ENCODE measurements around the gene ARHGEF7. TPM values are rescaled to one million over a fixed set of nuclear protein-coding genes. Genes with fewer than 3 reads are reported as not detected.

ARHGEF7 gene
- total and polyA plus RNA-seq, 2 experiments from 2014 or later = 30.1 to 46.8 TPM

- peak overlapping the region; percentile 100 for H3K27ac ChIP-seq
- peak overlapping the region; percentile 89 for H3K4me2 ChIP-seq
- peaks cover 14% of the 10 kb centered on the region for H4K20me1 ChIP-seq (ENCODE audit: insufficient read depth, poor library complexity, severe bottlenecking)
- H3K9me2 ChIP-seq (replicated peaks; ENCODE audit: insufficient read depth) = no peaks in the 10 kb centered on the region
- H3K4me1 ChIP-seq (ENCODE audit: insufficient read depth) = peaks cover 13% of the 10 kb centered on the region
- peaks cover 45% of the 10 kb centered on the region for H3K79me2 ChIP-seq
- peaks cover 10% of the 10 kb centered on the region for H3K27me3 ChIP-seq
- H3K4me3 ChIP-seq = peak overlapping the region; percentile 95
- WGBS (ENCODE audit: low lambda C conversion rate, missing lambda C conversion rate) = 2% methylated on average over 57 of the region's 84 CpGs
- no peaks in the 10 kb centered on the region for H3K36me3 ChIP-seq (replicated peaks; ENCODE audit: insufficient read depth, low read depth)
- TF ChIP-seq EZH2 (IDR thresholded peaks at IDR 0.05; ENCODE audit: borderline replicate concordance) (no peak), CTCF (IDR thresholded peaks at IDR 0.05; ENCODE audit: poor library complexity) (peak; percentile 22)
- peak; percentile 96 for DNase-seq (ENCODE audit: low spot score)
- H2AFZ ChIP-seq = peak overlapping the region; percentile 73
- H3K9me3 ChIP-seq (ENCODE audit: low read depth) = no peaks in the 10 kb centered on the region
These were observed 38.3 kb downstream of the ARHGEF7 start for GRCh38 chr13:111153279-111153976.

GRCh38 chr13:111153977-111154332, 38.8 kb downstream of the ARHGEF7 start:
- WGBS (ENCODE audit: low lambda C conversion rate, missing lambda C conversion rate) = 1% methylated on average over 15 of the region's 31 CpGs

GRCh38 chr13:111156421-111156820, 41.3 kb downstream of the ARHGEF7 start:
- TF ChIP-seq EZH2phosphoT487 (IDR thresholded peaks at IDR 0.05; ENCODE audit: low read depth, severe bottlenecking, unreplicated experiment) (no peak), EZH2 (IDR thresholded peaks at IDR 0.05; ENCODE audit: borderline replicate concordance) (no peak), CTCF (IDR thresholded peaks at IDR 0.05; ENCODE audit: poor library complexity) (no peak)
- WGBS (ENCODE audit: low lambda C conversion rate, missing lambda C conversion rate) = 96% methylated on average over 1 of the region's 1 CpG
- H4K20me1 ChIP-seq (ENCODE audit: insufficient read depth, poor library complexity, severe bottlenecking) = peaks cover 29% of the 10 kb centered on the region
- H3K4me1 ChIP-seq (ENCODE audit: insufficient read depth) = peaks cover 13% of the 10 kb centered on the region
- no peak overlapping the region for H2AFZ ChIP-seq
- H3K4me2 ChIP-seq = no peak overlapping the region
- no peaks in the 10 kb centered on the region for H3K27me3 ChIP-seq
- peaks cover 75% of the 10 kb centered on the region for H3K79me2 ChIP-seq
- DNase-seq (ENCODE audit: low spot score) = no peak
- H3K4me3 ChIP-seq = no peak overlapping the region
- H3K9me3 ChIP-seq (ENCODE audit: low read depth) = no peaks in the 10 kb centered on the region
- H3K9me2 ChIP-seq (replicated peaks; ENCODE audit: insufficient read depth) = no peaks in the 10 kb centered on the region
- H3K27ac ChIP-seq = no peak overlapping the region
- H3K36me3 ChIP-seq (replicated peaks; ENCODE audit: insufficient read depth, low read depth) = no peaks in the 10 kb centered on the region

More at GRCh38 chr13:111153977-111154332, 38.8 kb downstream of the ARHGEF7 start:
- H3K9me3 ChIP-seq (ENCODE audit: low read depth) = no peaks in the 10 kb centered on the region
- TF ChIP-seq EZH2 (IDR thresholded peaks at IDR 0.05; ENCODE audit: borderline replicate concordance) (no peak), EZH2phosphoT487 (IDR thresholded peaks at IDR 0.05; ENCODE audit: low read depth, severe bottlenecking, unreplicated experiment) (no peak), CTCF (IDR thresholded peaks at IDR 0.05; ENCODE audit: poor library complexity) (peak; percentile 17)
- no peaks in the 10 kb centered on the region for H3K9me2 ChIP-seq (replicated peaks; ENCODE audit: insufficient read depth)
- peak overlapping the region; percentile 89 for H3K4me2 ChIP-seq
- H3K4me3 ChIP-seq = peak overlapping the region; percentile 95
- peak overlapping the region; percentile 100 for H3K27ac ChIP-seq
- H3K4me1 ChIP-seq (ENCODE audit: insufficient read depth) = peaks cover 13% of the 10 kb centered on the region
- H3K36me3 ChIP-seq (replicated peaks; ENCODE audit: insufficient read depth, low read depth) = no peaks in the 10 kb centered on the region
- H3K27me3 ChIP-seq = peaks cover 5% of the 10 kb centered on the region
- H2AFZ ChIP-seq = peak overlapping the region; percentile 73
- peaks cover 15% of the 10 kb centered on the region for H4K20me1 ChIP-seq (ENCODE audit: insufficient read depth, poor library complexity, severe bottlenecking)
- peaks cover 50% of the 10 kb centered on the region for H3K79me2 ChIP-seq
- no peak for DNase-seq (ENCODE audit: low spot score)
